GM12891 (cell line): ENCODE measurements around the gene ZNF619.

ENCODE experiments used
- DNase-seq: peaks from one replicate; pipeline ENCODE4 v3.0.0; 2011; ENCODE audit warnings: low spot score; ENCODE audit not compliant: insufficient read length
- FAIRE-seq: peaks from 2 replicates; lab custom pipeline; 2011; peaks lifted over from hg19 to GRCh38; lab: Jason Lieb, UNC
- PAX5 ChIP-seq: IDR thresholded peaks from 2 replicates; pipeline ENCODE4 v1.6.1; 2011; ENCODE audit warnings: low read length, moderate library complexity, mild to moderate bottlenecking; ENCODE audit not compliant: insufficient read depth, severe bottlenecking
- POLR2A ChIP-seq: IDR thresholded peaks from 2 replicates; pipeline ENCODE4 v1.6.1; 2011; ENCODE audit warnings: low read depth, low read length, control low read depth
- POLR2AphosphoS5 ChIP-seq: IDR thresholded peaks from 2 replicates; pipeline ENCODE4 v1.6.1; 2011; ENCODE audit warnings: low read depth, low read length, control low read depth
- POU2F2 ChIP-seq: IDR thresholded peaks from 2 replicates; pipeline ENCODE4 v1.6.1; 2011; ENCODE audit warnings: low read depth, mild to moderate bottlenecking, control low read depth, low read length, moderate library complexity
- SPI1 ChIP-seq: IDR thresholded peaks from 2 replicates; pipeline ENCODE4 v1.6.1; 2011; ENCODE audit warnings: low read depth, low read length, control low read depth
- TAF1 ChIP-seq: IDR thresholded peaks from 2 replicates; pipeline ENCODE4 v1.6.1; 2011; ENCODE audit warnings: low read depth, low read length, control low read depth

Gene ZNF619

DNA sequence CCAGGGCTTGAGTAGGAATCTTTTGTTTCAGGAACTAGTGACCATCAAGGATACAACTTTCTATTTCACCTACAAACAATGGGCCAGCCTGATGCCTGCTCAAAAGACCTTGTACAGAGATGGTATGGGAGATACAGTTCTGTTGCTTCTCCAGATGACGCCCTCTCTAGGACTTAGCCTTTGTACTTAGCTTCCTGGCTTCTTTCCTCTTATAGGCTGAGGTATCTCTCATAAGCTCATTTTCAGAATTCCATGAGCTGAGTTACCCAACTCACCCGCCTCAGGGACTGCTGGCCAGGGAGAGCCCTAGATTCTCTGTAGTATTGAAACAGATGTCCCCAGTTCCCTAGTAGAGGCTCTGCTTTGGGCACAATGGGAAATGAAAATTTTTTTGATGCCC lies 20.4 kb downstream of the ZNF619 start:
- no peak for DNase-seq
- TF ChIP-seq SPI1, result no peak
- TF ChIP-seq POLR2A, result no peak
- no peak for TF ChIP-seq POU2F2
- no peak for TF ChIP-seq POLR2AphosphoS5
- TF ChIP-seq TAF1, result no peak
- TF ChIP-seq PAX5, result no peak
- FAIRE-seq, result no peak

- DNase-seq (no peak), FAIRE-seq (no peak)
- no peak for TF ChIP-seq PAX5
- TF ChIP-seq POU2F2, result no peak
- no peak for TF ChIP-seq TAF1
- no peak for TF ChIP-seq SPI1
- TF ChIP-seq POLR2A, result no peak
- TF ChIP-seq POLR2AphosphoS5, result no peak
Observed at GRCh38 chr3:40499952-40500351, 23.0 kb downstream of the ZNF619 start.

GRCh38 chr3:40502034-40502433 lies 25.1 kb downstream of the ZNF619 start:
- no peak for DNase-seq
- no peak for TF ChIP-seq SPI1
- no peak for TF ChIP-seq TAF1
- no peak for TF ChIP-seq PAX5
- no peak for TF ChIP-seq POLR2AphosphoS5
- no peak for TF ChIP-seq POLR2A
- TF ChIP-seq POU2F2, result no peak
- FAIRE-seq, result no peak

DNA sequence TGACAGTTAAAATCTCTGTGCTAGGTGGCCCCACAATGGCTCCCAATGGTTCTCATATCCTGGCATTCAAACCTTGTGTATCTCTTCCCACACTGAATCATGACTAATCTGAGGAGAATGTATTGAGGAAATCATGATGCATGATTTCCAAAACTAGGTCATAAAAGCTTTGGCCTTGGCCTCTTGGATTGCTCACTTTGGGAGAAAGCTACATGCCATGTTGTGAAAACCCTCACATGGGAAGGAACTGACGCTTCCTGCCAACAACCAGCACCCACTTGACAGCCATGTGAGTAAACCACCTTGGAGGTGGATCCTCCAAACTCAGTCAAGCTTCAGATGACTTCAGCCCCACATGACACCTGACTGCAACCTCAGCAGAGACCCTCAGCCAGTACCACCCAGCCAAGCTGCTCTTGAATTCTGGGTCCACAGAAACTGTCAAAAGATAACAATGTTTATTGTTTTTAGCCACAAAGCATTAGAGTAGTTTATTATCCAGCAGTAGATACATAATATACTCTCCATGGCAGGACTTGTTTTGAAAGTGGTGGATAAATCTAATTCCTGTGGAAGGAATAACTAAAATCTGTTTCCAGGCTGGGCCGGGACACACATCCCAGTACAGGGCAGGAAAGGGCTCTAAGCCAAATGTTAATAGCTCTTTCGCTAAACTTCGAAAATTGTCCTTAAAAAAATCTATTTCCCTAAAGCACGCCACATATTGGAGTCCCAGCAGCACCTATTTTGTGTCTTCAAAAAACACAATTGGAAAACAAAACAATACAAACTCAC lies 27.9 kb downstream of the ZNF619 start:
- no peak for TF ChIP-seq POLR2A
- TF ChIP-seq POLR2AphosphoS5, result no peak
- TF ChIP-seq PAX5, result no peak
- no peak for TF ChIP-seq POU2F2
- TF ChIP-seq TAF1, result no peak
- FAIRE-seq (peak; percentile 28), DNase-seq (no peak)

GRCh38 chr3:40505599-40506462 lies 28.9 kb downstream of the ZNF619 start, which contains the start of gene ZNF620:
Gene ZNF620, plus strand, starts transcription at chr3:40506039. Its CDS starts 314 bp downstream, at chr3:40506353.
- DNase-seq (peak; percentile 32), FAIRE-seq (peak; percentile 84)
- TF ChIP-seq SPI1 (peak; percentile 34; the same call in 1 of the 2 replicates), POLR2AphosphoS5 (no peak)

- TF ChIP-seq PAX5 (no peak), TAF1 (no peak), POLR2A (no peak), POLR2AphosphoS5 (no peak), POU2F2 (no peak), SPI1 (no peak)
- DNase-seq (no peak), FAIRE-seq (no peak)
Observed at GRCh38 chr3:40511031-40511718, 34.3 kb downstream of the ZNF619 start.

DNA sequence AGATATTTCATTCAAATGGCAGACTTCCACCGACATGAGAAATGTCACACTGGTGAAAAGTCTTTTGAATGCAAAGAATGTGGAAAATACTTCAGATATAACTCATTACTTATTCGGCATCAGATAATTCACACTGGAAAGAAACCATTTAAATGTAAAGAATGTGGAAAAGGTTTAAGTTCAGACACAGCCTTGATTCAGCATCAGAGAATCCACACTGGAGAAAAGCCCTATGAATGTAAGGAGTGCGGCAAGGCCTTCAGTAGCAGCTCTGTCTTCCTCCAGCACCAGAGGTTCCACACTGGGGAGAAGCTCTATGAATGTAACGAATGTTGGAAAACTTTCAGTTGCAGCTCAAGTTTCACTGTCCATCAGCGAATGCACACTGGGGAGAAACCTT lies 39.3 kb downstream of the ZNF619 start:
- no peak for FAIRE-seq
- DNase-seq, result no peak
- TF ChIP-seq POLR2AphosphoS5 (no peak), PAX5 (no peak), TAF1 (no peak), SPI1 (no peak), POU2F2 (no peak), POLR2A (no peak)

DNA sequence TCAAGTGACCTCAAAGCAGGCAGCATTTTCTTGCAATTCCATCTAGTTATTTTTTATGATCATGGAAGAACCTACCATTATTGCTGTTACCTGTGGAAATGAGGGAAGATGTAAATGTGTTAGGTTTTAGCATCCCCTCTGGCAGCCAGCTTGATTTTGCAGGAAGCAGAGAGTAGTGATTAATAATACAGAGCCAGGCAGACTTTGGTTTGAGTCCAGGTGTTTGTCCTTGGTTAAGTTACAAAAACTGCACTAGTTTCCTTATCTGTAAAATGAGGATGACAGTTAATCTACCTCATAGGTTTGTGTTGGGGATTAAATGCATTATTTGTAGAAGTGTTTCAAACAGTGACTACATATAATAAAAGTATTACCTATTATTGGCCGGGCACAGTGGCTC lies 41.1 kb downstream of the ZNF619 start:
- no peak for FAIRE-seq

GRCh38 chr3:40518848-40519247 lies 41.9 kb downstream of the ZNF619 start:
- no peak for DNase-seq
- no peak for FAIRE-seq
- TF ChIP-seq TAF1, result no peak
- no peak for TF ChIP-seq POU2F2

More for the DNA sequence above, 41.1 kb downstream of the ZNF619 start:
- no peak for DNase-seq
- TF ChIP-seq POLR2AphosphoS5 (no peak), PAX5 (no peak), POLR2A (no peak), SPI1 (no peak), POU2F2 (no peak), TAF1 (no peak)
